Islet of Langerhans (tissue), 1 donor: Measurements from ENCODE around the gene SLC12A8.

Experiments
- FAIRE-seq: peaks from one replicate; lab custom pipeline; 2011; peaks lifted over from hg19 to GRCh38; lab: Jason Lieb, UNC

Gene SLC12A8, protein sequence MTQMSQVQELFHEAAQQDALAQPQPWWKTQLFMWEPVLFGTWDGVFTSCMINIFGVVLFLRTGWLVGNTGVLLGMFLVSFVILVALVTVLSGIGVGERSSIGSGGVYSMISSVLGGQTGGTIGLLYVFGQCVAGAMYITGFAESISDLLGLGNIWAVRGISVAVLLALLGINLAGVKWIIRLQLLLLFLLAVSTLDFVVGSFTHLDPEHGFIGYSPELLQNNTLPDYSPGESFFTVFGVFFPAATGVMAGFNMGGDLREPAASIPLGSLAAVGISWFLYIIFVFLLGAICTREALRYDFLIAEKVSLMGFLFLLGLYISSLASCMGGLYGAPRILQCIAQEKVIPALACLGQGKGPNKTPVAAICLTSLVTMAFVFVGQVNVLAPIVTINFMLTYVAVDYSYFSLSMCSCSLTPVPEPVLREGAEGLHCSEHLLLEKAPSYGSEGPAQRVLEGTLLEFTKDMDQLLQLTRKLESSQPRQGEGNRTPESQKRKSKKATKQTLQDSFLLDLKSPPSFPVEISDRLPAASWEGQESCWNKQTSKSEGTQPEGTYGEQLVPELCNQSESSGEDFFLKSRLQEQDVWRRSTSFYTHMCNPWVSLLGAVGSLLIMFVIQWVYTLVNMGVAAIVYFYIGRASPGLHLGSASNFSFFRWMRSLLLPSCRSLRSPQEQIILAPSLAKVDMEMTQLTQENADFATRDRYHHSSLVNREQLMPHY

DNA sequence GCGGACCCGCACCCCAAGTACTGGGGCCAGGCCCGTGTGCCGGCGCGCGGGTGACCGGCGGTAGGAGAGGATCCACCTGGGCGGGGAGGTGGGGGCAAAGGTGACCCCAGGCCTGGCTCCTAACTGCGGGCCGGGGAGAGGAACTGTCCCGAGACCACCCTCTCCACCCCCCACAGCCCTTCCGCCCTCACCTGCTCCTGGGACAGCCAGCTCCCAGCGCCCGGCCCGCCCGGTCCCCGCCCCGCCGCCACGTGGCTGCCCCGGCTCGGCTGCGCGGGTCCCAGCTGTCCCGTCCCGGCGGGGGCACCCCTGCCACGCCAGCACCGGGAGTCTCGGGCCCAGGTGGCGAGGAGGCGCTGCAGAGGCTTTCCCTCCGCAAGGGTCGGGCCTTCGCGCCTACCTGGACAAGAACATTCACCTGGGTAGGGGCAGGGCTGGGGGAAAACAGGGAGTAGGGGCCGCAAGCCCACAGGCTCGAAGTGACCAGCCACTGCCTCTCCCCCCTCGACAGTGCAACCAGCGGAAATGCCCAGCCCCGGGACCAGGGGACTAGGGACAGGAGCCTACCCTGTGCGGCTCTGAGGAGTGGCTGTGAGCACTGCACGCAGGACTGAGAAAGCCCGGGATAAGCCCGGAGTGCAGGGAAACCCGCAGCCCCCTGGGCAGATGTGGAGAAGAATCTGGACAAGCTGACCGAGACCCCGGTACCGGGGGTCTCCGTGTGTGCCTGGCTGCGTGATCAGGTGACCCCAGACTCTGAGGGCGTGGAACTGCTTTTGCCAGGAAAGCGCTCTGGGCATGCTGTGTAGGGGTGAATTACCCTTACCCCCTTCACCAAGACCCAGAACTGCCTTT is at the start of gene SLC12A8:
TSS of gene SLC12A8 (minus strand) at position 240 of the 855 bp plus-strand sequence. CDS start 1,399 bp downstream, outside the sequence.
- no peak for FAIRE-seq

- FAIRE-seq = no peak
Measured at GRCh38 chr3:125262161-125262560, 49.6 kb upstream of the SLC12A8 start.

DNA sequence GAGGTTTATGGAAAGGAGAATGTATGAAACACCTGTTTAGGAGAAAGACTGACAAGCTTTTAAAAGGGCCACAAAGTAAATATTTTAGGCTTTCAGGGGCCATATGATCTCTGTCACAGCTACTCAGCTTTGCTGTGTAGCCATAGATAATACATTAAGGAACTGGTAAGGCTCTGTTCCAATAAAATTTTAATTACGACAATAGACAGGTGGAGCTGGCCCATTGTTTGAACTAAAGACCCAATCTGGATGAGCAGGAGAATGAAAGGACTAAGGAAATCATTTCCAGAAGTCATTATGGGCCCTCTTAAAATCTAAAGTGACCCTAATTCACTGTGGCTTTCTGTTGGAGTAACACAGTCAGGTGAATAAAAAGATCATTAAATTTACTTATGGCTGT is 48.5 kb upstream of the SLC12A8 start:
- no peak for FAIRE-seq

- no peak for FAIRE-seq
Measured at GRCh38 chr3:125260158-125260557, 47.6 kb upstream of the SLC12A8 start.

DNA sequence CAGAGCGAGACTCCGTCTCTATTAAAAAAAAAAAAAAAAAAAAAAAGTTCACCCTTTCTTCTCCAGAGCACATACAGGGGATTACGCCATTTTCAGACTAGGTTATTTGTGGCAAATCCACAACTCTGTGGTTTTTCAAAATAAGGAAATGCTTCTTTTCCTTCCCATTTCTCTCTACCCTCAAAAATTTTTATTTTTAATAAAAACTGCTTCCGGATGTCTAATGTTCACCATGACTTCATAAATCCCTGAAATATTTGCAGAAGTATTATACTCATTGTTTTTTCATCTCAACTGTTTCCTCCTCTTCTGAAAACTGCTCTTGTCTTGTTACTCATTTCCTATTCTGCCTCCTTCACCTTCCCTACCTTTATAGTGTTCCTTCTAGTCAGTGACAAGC is 45.0 kb upstream of the SLC12A8 start:
- FAIRE-seq = no peak

GRCh38 chr3:125256675-125257074 is 44.1 kb upstream of the SLC12A8 start:
- FAIRE-seq = no peak

DNA sequence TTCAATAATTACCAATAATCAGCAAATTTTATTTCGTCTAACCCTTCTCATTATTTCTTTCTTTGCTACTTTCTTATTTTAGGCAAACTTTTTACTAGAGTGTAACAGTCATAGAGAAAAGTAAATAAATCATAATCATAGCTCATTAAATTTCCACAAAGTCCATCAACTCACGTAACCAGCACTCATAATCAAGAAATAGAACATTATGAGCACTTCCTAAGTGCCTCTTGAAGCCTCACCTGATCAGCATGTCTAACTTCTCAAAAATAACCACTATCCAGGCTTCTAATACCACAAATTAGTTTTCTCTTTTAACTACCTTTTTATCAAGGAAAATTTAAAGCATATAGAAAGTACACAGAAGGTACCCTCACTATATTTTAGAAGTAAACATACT is 38.4 kb upstream of the SLC12A8 start:
- no peak for FAIRE-seq

- FAIRE-seq = no peak
Measured at GRCh38 chr3:125246237-125246636, 33.7 kb upstream of the SLC12A8 start.

DNA sequence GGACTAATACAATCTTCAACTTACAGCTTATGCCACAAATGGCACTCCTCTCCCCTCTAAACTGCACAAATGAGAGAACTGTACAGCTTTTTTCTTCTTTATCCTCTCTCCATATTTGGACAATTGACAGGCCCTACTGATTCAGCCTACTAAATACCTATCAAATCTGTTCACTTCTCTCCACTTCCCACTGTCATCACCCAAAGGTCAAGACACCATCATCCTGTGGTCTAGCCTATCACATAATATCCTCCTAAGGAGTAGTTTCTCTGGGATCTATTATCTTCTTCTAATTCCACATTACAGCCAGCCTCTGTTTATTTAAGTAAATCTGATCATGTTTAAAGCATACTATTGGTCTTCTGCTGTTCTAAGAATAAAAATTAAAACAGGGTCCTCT is 33.0 kb upstream of the SLC12A8 start:
- FAIRE-seq = no peak

DNA sequence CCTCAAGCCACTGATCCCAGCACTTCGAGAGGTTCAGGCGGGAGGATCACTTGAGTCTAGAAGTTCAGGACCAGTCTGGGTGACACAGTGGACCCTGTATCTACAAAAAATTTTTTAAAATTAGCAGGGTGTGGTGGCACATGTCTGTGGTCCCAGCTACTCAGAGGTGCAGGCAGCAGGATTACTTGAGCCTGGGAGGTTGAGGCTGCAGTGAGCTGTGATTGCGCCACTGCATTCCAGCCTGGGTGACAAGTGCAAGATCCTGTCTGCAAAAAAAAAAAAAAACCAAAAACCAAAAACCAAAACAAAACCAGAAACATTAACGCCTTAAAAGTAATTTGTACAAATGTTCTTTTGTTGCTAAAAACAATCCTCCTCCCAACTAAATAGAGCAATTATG is 27.9 kb upstream of the SLC12A8 start:
- FAIRE-seq = no peak

- no peak for FAIRE-seq
Measured at GRCh38 chr3:125239266-125239665, 26.7 kb upstream of the SLC12A8 start.

- FAIRE-seq = no peak
Measured at GRCh38 chr3:125238759-125239158, 26.2 kb upstream of the SLC12A8 start.

GRCh38 chr3:125236331-125236903 is 23.9 kb upstream of the SLC12A8 start:
- no peak for FAIRE-seq

- no peak for FAIRE-seq
Measured at GRCh38 chr3:125234831-125235230, 22.3 kb upstream of the SLC12A8 start.

DNA sequence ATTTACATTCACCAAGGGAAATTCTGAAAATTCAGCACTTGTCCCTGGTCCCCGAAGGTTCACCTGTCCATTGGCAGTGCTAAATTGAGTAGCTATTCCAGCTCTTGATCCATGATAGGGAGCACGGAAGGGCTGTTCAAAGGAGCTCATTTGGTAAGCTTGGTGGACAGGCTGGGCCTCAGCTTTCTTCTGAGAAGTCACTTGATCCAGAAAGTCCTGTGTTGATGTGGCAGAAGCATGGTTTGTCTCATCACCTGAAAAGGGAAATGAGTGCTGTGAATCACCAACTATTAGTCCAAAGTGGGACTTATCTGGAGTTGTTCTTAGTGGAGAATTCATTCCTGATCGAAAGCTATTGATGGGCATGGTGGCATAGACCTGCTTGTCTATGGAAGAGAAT is 19.9 kb upstream of the SLC12A8 start:
- no peak for FAIRE-seq

GRCh38 chr3:125231895-125232294 is 19.3 kb upstream of the SLC12A8 start:
- FAIRE-seq = no peak

GRCh38 chr3:125229707-125230106 is 17.2 kb upstream of the SLC12A8 start:
- FAIRE-seq = no peak

- FAIRE-seq = no peak
Measured at GRCh38 chr3:125229168-125229567, 16.6 kb upstream of the SLC12A8 start.

GRCh38 chr3:125221831-125222230 is 9.3 kb upstream of the SLC12A8 start:
- no peak for FAIRE-seq

DNA sequence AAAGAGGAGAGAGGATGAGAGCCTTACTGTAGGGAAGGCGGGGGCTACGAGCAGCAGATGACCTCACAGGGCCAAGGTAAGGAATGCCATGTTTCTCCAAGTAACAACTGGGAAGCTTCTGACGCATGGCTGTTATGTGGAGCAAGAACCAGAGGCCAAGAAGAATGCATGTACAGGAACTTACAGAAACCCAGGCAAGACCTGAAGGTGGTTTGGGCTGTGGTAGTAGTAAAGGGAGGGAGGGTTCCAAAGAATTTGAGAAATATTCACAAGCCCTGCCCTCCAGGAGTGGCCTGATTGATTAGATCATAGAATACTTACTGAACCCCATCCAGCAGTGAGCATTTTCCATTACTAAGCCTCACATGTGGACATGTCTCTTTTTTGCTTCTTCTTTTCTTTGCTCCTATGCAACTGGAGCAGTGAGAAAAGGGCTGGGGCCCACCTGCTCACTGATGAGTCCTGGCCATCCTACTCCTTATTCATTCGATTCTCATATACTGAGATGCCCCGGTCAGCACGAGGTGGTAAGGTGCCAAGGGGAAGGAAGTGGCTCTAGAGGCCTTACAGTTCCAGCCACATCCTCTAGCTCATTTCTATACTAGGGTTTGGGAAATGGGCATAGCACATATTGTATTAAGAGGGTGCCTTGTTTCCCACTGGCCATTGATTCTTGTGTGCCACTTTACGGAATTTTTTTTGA is 8.3 kb upstream of the SLC12A8 start:
- no peak for FAIRE-seq

GRCh38 chr3:125220183-125220582 is 7.6 kb upstream of the SLC12A8 start:
- FAIRE-seq = no peak

- no peak for FAIRE-seq
Measured at GRCh38 chr3:125219261-125219701, 6.7 kb upstream of the SLC12A8 start.
